GM19372 (cell line): ENCODE results near the gene SELPLG.

Experiments used
- ATAC-seq: cut with Tn5 transposase; IDR thresholded peaks from one replicate; pipeline ENCODE4 v1.9.1; 2021; ENCODE audit warnings: mild to moderate bottlenecking, low read depth, moderate library complexity; ENCODE audit not compliant: unreplicated experiment

The SELPLG gene

GRCh38 chr12:108606492-108606891 lies 27.2 kb downstream of the SELPLG start:
- ATAC-seq, result no peak

GRCh38 chr12:108605690-108606406 lies 27.8 kb downstream of the SELPLG start:
- ATAC-seq, result no peak

DNA sequence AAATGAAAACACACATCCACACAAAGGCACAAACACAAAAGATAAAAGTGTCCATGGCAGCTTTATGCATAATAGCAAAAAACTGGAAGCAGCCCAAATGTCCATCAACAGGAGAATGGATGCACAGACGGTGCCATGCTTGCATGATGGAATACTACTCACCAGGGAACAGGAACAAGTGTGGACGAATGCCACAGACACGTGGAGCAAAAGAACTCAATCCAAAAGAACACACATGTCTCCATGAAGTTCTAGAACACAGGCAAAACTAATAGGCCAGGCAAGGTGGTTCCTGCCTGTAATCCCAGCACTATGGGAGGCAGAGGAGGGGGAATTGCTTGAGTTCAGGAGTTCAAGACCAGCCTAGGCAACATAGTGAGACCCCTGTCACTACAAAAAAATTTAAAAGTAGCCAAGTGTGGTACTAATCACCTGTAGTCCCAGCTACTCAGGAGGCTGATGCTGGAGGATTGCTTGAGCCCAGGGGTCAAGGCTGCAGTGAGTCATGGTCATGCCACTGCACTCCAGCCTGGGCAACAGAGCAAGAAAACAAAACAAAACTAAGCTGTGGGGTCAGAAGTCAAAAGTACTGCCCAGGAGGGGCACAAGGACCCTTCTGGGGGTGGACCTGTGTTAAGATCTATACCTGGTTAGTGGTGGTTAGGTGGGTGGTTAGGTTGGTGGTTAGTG lies 28.5 kb downstream of the SELPLG start:
- no peak for ATAC-seq

DNA sequence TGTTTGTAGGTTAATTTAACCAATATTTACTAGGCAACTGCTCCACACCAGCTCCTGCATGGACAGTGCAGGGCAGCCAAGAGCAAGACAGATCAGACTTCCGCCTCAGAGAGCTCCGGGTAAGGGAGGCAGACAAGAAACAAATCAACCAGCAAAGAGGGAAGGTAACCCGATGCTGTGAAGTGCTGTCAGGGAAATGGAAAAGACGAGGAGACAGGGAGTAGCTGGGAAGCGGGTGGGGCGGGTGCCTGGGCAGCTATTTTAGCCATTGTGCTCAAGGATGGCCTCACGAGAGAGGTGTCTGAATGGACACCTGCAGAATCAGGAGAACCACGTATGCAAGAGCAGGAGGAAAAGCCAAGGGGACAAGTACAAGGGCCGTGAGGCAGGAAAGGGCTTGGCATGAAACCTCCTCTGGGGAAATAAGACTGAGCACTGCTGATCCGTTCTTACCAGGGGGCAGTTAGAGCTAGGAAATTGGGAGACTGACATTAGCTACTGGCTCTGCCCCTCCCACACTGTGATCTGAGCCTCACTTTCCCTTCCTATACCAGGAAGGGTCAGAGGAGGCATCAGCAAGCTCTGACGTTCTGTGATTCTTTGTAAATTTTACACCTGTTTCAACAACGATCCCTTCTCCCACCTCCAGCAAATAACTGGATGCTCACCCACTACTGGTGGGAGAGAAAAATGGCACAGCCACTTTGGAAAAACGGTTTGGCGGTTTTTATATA lies 29.3 kb downstream of the SELPLG start:
- ATAC-seq, result no peak

GRCh38 chr12:108603743-108604142 lies 30.0 kb downstream of the SELPLG start:
- ATAC-seq, result no peak

GRCh38 chr12:108602976-108603704 lies 30.6 kb downstream of the SELPLG start:
- ATAC-seq, result no peak

- no peak for ATAC-seq
These were observed 31.4 kb downstream of the SELPLG start for GRCh38 chr12:108602209-108602705.

DNA sequence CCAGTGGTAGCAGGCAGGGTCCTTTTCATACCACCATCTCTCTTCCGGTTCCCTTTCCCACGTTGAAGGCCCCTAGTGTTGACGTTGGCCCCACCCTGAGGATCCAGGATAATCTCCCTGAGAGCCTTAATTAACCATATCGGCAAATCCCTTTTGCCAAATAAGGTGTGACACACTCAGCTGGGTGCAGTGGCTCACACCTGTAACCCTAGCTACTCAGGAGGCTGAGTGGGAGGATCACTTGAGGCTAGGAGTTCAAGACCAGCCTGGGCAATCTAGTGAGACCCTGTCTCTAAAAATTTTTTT lies 33.0 kb downstream of the SELPLG start:
- ATAC-seq, result no peak

DNA sequence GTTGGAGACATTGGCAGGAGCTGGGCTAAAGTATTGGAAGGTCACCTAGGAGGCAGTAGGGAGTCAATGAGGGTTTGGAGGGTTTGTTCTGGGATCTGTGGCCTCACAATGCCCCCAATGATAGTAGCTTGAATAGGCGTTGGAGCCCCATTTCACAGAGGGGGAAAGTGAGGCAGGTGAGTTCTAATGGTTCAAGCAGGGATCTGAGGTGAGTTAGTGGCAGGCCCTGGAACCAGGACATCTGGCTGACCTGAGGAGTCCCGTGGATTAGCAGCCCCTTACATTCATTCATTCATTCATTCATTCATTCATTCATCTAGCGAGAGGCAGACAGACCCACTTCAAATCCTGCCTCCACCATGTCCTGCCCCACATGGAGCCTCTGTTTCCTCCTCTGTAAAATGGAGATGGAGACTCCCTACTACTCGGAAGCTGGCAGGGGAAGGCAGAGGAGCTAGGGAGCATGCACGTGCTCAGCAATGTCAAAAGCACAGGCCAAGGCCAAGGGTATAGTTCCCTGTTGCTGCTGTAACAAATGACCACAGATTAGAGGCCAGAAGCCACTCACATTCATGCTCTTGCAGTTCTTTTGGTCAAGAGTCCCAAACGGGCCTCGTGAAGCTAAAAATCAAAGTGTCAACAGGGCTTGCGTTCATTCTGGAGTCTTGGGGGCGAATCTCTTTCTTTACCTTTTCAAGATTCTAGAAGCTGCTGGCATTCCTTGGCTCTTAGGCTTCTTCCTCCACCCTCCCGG lies 33.6 kb downstream of the SELPLG start:
- ATAC-seq, result no peak

- no peak for ATAC-seq
These were observed 34.2 kb downstream of the SELPLG start for GRCh38 chr12:108599541-108599940.

DNA sequence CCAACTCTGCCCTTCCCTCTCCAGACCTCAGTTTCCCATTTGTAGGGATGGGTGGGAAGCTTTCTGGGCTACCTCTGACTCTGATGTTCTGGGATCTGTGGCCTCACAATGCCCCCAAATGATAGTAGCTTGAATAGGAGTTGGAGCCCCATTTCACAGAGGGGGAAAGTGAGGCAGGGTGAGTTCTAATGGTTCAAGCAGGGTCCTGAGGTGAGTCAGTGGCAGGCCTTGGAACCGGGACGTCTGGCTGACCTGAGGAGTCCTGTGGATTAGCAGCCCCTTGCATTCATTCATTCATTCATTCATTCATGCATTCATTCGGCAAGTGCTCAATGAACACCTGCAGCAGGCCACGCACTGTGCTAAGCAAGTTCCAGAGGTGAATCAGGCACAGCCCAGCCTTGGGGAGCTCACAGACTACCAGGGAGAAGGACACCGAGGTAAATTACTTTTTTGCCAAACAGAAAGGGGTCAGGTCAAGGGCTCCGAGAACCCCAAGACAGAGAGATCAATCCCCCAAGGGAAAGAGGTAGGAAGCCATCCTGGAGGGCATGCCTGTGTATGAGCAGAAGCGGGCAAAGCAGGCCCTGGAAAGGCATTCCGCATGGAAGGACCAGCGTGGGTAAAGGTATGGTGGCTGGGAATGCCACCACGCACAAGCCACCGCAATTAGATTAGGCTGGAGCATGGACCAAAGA lies 35.0 kb downstream of the SELPLG start:
- no peak for ATAC-seq

DNA sequence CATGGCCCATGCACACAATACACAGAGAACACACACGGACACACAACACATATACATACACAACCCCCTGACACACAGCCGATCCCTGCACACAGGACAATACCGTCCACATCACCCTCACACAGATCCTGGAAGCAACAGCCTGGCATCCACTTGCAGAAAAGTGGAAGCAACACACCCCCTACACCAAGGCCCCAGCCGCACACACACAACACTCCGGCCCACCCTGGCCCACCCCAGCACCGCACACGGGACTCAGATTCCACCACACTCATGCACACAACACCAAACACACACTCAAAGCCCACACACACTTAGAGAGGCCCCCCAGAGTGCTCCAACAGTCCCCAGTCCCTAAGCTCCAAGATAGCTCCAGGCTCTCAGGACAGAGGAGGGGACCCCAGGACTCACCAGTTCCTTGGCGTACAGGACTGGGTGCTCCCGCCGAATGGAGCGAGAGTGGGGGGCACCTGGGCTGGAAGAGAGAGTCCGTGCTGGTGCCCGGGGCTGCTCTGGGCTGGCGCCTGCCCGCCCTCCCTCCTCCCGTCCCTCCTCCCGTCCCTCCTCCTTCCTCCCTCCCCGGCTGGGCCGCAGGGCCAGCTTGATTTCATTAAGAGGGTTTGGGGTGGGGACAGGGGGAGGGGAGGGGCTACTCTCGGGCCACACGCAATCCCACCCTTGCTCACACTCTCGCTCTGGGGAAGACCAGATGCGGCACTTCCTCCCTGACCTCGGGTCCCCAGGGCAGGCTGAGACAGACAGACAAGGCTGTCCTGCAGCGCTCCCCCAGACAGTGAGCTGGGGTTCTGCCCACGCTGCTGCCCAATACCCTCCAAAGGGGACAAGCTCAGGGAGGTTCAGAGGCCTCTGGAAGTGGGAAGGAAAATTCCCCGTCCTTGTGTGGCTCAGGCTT lies 35.9 kb downstream of the SELPLG start, which contains the start of gene TMEM119:
Gene TMEM119, minus strand, starts transcription at position 526 of the 913 bp plus-strand sequence. CDS start 5,701 bp downstream, outside the sequence.
- no peak for ATAC-seq

GRCh38 chr12:108596854-108597558 lies 36.7 kb downstream of the SELPLG start:
- no peak for ATAC-seq

DNA sequence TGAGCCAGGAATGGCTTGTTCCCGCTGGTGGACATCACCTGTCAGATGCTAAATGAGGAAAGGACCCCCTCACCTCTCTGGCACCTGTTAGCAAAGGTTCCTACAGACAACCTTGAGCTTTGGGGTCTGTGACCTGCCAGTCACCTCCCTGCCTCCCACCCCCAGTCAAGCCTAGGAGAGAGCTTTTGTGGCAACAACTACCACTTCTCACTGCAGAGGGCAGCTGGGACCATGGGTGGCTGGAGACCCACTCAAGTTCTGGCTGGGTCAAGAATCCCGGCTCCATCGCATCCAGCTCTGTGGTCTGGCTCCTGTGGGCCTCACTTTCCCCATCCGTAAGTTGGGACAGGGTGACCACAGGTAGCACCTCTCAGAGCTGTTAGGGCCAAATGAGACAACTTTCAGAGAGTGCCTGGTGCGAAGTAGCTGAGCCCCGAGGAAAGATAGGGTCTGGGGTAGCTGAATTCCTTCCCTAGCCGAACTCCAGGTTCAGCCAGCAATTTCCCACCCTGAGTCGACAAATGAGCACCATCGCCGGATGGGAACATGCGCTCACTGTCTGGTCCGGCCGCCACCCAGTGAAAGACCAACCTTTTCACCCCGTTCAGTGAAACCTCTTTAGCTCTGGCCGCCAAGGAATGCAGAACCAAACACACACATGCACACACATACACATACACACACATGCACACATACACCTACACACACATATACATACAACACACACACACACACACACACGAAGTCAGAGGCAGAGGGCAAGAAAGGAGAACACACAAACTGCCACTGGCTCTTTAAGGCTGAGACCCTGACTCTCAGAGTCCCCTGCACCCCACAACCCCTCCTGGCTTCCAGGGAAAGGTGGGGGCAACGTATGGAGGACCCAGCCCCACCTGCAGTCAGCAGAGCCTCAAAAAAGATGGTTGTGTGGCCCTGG lies 37.7 kb downstream of the SELPLG start:
- no peak for ATAC-seq

DNA sequence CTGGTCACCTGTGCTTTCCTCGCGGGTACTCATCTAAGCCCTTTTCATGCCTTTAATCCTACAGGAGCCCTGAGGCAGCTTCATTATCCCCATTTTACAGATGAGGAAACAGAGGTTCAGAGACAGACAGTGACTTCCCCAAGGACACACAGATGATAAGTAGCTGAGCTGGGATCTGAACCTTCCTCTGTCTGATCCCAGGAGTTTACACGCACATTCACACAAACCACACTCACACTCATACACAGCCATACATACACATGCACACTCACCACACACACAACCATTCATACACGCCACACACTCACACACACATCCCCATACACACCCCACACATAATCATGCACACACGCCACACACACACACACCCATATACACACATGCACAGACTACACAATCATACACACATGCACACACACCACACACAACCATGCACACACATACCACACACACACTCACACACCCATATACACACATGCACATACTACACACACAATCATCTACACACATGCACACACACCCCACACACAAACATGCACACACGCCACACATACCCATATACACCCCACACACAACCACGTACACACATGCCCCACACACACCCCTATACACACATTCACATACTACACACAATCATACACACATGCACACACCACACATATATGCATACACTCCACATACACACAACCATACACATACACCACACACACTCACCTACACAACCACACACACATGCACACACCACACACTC lies 38.6 kb downstream of the SELPLG start:
- no peak for ATAC-seq

GRCh38 chr12:108594323-108594903 lies 39.3 kb downstream of the SELPLG start:
- ATAC-seq, result no peak
